ENCODE data around the gene RIN3.

The RIN3 gene

DNA sequence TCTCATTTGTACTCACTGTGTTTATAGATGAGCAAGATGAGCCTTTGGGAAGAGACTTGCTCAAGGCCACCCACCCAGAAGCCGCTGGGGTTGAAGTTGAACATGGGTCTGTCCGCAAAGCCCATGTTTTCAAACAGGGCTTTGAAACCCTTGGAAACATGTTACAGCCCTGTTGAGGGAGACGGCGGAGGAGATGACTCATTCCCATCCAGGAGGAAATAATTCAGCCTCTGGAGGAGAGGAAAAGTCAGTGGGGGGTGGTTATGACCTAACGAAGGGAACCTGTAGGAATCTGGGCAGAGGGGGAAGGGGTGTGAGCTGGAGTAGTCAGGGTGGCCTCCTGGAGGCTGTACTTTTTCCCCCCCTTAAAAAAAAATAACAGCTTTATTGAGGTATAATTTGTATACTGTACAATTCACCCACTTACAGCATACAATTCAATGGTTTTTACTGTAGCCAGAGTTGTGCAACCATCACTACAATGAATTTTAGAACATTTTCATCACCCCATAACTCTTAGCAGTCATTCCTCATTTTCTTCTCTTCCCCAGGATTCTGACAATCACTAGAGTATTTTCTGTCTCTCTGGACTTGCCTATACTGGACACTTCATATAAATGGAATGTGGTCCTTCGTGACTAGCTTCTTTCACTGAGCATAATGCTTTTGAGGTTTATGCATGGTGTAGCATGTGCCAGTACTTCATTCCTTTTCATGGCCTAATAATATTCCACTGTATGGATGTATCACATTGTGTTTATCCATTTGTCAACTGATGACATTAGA lies 1.9 kb upstream of the RIN3 start:
- no peak for DNase-seq

DNA sequence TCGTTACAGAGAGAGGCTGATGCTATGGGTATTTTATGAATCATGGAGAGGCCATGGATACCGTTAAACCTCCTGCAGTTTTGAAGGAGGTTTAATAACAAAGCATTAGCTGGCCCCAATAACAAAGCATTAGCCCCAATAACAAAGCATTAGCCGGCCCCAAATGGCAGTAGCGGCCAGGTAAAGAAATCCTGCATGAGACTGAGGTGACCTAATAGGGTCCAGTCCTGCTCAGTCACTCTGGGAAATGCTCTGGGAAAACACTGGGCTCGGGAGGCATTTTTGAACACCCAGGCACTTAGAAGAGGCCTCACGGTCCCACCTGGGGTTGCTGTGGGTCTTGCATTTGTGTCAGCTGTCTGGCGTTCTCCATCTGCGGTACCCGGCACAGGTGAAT lies 776 bp upstream of the RIN3 start:
- no peak for DNase-seq

DNA sequence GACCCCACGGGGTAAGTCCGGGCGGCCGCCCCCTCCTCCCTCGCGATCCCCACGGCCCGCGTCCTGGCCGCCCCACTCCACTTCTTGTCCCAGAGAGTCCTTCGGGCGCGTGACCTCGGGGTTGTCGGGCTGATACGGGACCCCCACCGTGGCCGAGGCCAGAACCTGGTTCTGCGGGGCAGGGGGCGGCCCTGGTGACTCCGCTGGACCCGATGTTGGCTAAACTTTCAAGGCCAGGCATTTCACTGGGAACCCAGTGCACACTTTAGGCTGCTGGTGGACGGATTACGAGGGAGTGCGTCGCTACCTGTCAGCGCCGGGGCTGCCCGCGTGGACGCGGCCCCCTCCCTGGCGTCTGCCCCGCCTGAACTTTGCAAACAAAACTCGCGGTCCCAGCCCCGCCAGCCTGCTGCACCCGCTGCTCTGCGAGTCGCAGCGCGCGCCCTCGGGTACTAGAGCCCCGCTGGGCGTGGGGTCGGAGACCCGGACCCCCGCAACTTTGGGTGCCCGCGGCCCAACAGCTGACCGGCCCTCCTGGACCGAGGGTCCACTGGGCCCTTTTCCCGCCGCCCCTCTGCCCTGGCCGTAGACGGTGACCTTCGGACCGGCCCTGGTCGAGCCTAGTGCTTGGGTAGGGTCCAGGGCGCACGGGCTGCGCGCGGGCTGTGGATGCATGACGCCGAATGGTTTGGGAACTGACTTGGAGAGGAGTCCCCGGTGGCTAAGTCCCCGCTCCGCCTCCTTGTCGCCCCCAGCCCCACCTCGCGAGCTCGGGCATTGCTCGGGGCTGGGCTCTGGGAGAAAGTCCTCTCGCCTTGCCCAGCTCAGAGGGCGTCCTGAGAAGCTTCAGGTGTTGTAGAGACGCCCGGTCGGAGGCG lies 624 bp downstream of the RIN3 start:
- no peak for DNase-seq

GRCh38 chr14:92514844-92515514 lies 1.4 kb downstream of the RIN3 start:
- DNase-seq, result no peak

DNA sequence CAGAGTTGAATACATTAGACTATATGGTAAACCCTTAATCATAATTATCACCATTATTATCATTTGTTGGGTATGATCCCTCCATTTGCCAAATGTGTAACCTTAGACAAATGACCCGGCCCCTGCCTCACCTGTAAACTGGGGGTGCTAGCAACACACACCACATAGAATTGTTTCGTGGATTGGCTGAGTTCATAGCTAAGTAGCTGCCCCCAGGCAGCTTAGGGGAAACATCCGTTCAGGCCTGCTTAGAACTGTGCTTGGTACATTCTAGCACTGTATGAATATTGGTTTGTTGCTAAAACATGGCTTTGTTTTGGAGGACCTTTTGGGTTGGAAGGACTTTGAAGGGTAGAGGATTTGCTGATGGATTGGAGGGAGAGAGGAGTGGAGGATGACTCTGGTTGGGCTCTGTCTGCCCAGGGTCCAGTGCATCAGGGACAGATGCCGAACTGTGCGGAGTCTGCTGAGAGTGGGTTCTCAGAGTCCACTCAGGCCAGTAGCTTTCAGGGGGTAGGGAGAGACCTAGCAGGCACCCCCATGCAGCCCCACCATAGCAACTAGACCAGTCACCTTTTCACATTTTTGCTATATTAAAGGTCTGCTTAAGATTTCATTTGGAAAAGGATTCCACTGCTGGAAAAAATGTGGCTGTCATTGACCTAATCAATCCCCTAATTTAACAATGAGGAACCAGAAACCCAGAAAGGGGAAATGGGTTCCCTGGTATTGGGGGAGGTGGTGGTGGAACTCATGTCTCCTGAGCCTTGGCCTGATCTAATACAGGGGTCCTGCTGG lies 2.2 kb downstream of the RIN3 start:
- DNase-seq, result no peak

GRCh38 chr14:92516344-92516965 lies 2.9 kb downstream of the RIN3 start:
- no peak for DNase-seq

- no peak for DNase-seq
Measured at GRCh38 chr14:92516966-92517506, 3.5 kb downstream of the RIN3 start.

DNA sequence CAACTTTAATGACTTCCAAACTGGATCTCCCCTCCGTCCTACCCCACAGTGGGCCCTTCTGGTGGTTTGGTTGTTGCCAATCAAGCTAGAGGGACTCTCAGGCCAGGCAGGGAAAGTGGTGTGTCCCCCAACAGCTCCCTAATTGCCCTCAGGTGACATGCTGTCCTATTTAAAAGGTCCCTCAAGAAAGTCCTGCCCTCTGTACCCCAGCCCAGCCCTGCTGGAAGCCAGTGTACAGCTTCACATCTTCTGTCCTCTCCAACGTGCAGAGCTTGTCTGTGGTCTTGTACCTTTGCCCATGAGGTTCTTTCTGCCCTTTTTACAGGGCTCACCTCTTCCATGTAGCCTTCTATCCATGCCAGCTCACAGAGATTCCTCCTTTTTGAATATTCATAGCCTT lies 4.2 kb downstream of the RIN3 start:
- DNase-seq, result no peak

- no peak for DNase-seq
Measured at GRCh38 chr14:92519246-92520101, 5.9 kb downstream of the RIN3 start.

DNA sequence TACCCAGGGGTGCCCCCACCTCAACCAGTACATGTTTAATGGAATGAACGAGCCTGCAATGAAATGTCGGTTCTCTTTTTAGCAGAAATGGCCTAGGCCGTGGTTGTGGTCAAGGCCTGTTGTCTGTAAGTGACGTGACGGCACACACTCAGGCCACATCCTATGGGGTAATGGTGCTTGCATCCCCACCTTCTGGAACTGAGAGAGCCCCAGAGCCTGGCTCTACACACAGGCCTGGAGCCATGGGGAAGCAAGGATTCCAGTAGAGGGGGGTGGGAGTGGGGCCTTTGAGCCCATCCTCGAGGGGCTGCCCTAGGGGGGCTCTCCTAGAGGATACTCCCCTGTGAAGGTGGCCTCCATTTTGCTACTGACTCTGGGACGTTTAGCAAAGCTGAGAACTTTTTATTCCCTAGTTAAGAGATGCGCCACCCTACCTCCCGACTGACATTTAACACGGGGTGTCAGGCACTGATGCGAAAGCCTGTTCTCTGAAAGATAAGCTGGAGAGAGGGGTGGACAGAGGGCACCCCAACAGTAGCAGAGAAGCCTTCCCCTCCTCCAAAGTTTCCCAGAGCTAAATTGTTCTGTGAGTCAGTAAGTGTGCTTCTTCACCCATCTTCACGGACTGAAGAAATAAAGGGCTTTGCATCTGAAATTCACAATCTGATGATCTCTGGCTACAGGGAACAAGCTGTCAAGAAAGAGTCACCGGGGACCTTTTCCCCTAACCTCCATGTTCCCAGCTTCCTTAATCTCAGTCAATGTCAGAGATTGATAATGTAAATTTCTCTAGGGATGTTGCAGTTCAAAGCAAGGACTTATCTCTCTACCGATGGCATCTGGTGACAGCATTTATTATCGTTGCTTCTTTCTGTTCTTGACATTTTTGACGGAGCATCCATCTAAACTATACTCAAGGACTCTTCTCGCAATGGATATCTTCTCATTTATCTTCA lies 6.8 kb downstream of the RIN3 start:
- no peak for DNase-seq

GRCh38 chr14:92521058-92521415 lies 7.5 kb downstream of the RIN3 start:
- DNase-seq, result no peak

DNA sequence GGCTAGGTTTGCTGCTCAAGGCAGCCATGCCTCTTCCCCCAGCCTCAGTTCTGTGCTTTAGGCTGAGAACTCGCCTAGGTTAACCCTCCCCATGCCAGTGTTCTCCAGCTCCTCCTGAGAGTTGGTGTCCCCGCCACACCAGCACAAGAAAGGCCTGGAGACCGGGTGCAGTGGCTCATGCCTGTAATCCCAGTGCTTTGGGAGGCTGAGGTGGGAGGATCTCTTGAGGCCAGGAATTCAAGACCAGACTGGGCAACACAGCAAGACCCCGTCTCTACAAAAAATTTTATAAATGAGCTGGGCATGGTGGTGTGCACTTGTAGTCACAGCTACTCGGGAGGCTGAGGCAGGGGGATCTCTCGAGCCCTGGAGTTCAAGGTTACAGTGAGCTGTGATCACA lies 10.2 kb downstream of the RIN3 start:
- DNase-seq, result no peak

DNA sequence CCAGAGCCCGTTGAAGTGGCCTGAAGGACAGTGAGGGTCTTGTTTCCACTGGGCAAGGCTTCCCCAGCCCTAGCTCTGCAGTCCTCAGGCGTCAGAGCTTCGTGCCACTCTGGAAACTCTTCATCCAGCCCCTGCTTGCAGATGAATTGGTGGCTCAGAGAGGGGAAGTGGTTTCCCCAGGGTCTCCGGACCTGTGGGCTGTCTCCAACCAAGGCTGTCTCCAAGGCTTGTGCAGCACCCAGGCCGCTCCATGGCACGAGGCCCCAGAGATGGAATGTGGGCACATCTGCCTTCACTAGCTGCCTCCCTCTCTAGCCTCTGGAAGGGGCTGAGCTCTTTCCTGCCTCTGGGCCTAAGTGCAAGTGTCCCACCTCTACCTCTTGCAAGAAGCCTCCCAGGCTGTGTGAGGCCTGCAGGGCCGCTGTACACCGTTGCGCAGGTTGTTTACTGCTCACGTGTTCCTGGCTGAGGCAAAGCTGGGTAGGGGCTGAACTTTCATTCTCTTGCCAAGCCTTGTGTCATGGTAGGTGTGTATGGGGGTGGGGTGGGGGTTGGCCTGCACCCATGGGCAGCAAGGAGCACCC lies 11.1 kb downstream of the RIN3 start:
- DNase-seq, result no peak

DNA sequence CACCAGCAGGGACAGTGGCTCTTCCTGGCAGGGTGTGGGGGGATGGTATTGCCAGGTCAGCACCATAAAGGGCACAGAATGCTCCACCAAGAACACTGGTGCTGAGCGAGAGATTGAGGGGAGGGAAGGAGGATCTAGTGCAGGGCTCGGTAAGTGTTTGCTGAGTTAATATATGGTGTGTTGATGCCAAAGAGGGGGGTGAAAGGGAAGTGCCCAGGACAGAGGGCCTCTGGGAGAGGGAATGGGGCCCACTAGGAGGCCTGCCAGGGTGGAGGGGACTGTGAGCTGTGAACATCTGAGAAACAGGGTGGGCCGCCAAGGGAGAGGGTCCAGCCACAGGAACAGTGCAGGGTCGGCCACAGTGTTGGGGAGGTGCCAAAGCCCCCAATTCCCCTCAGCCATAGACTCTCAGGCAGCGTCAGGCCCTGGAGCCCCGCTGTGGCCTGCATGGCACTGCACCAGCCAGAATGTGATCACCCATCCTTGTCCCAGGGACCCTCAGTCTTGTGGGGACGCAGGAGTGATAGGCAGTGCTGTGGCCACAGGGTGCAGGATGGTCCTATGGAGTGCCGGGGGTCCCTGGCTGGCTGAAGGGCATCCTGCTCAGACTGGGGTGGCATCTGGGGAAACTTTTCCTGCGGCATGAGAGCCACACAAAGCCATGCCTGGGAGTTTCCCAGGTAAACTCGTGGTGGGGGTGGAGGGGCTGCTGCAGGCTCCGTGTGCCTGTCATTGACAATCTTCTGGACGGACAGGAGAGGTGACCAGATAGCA lies 11.9 kb downstream of the RIN3 start:
- no peak for DNase-seq

- no peak for DNase-seq
Measured at GRCh38 chr14:92527721-92528120, 14.1 kb downstream of the RIN3 start.

DNA sequence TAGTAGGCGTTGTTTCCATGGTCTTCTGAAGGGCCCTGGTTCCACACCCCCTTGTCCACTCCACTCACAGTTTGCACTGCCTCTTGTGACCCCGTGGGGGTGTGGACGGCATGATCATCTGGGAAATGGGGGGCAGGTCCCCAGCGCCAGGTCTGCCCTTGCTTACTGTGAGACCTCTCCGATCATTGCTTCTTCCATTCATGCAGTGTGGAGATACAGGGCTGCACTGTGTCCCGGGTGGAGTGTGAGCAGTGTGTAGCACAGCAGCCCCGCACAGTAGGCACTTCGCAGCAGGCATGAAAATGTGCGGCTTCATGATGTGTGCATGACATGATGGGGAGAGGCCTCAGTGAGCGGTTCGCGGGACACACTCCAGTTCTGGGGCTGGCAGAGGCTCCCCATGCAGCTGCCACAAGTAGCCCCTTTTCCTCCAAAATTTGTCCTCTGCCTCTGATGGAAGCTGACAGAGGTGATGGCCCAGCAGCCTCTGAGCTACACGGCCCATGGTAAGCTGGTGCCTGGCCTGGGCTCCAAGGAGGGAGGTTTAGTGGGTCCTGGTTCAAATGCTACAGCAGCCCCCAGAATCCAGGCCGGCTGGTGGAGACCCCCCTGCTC lies 15.0 kb downstream of the RIN3 start:
- no peak for DNase-seq

GRCh38 chr14:92529903-92530302 lies 16.3 kb downstream of the RIN3 start:
- DNase-seq, result no peak

Data from effector CD8-positive, alpha-beta T cell (primary cell).